ENCODE results near the gene KAT7. TPM values are rescaled to one million over a fixed set of nuclear protein-coding genes. Genes with fewer than 3 reads are reported as not detected.

The KAT7 gene
- total RNA-seq, 4 donors from 2014 or later, result 22.8 to 42.8 (median 33.3) TPM

DNA sequence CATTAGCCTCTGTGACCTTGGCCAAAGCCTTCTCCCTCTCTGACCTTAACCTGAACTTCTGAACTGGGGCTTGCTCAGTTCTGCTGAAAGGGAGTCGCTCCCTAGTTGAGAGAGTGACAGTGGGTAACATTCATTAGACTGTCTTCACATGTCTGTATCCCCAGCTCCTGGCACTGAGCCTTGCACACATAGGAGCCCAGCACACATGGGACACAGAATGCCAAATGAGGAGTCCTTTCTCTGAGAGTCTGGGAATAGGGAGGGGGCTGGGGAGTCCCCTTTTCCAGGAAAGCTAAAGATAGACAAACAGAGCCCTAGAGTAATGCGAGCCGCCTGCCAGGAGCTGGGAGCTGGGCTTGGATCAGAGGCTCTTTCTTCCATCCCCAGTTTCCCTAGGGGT lies 56.8 kb downstream of the KAT7 start:
- no peak for TF ChIP-seq CTCF (IDR thresholded peaks at IDR 0.05; ENCODE audit: low read depth)

DNA sequence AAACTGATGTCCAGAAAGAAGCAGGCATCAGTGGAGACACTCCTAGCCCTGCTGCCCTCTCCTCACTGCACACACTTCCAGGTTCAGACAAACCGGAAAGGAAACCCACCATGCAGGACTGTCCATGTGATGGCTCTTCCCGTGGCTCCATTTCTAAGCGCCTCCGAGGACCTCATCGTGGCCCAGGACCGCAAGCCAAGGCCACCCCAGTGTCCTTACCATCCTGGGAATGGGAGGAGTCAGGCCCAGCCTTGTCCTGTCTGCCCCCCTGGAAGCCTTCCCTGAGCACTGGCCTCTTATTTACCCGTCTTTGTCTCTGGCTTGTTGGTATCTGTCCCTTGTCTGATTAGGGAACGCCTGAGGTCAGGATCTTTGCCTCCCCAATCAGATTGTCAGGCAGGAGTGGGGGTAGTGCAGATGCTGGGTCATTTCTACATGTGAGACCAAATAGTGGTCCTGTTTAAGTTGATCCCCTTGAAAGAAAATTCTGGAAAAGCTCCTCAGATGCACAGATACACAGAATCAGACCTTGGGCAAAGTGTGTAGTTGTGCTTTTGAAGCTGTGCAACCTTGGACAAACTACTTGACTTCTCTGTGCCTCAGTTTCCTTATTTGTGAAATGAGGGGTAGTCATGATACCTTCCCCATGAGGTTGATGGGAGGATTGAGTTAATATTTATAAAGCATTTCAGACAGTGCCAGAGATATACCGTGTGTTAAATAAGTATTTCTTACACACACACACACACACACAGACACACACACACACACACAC lies 58.6 kb downstream of the KAT7 start:
- TF ChIP-seq CTCF (IDR thresholded peaks at IDR 0.05; ENCODE audit: low read depth), result no peak

- TF ChIP-seq CTCF (IDR thresholded peaks at IDR 0.05; ENCODE audit: low read depth), result no peak
These were observed 59.6 kb downstream of the KAT7 start, which contains the start of gene TAC4 for GRCh38 chr17:49848019-49848473. Gene TAC4, minus strand, starts transcription at chr17:49848069. Its CDS starts 52 bp downstream, at chr17:49848017.

DNA sequence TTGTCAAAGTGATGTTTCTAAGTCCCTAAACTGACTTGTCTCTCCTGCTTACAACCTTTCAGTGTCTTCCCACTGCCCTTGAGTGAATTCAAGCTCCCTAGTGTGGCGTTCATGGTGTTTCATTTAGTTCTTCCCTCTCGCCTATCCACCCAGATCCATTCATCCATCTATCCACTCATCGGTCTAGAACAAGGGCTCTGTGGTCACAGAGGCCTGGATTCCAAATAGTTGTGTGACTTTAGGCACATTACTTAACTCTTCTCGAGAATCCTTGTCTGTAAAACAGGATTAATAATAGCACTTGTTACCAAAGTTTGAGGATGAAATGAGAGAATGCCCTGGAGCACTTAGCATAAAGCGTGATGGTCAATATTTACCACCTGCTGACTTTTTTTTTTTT lies 60.3 kb downstream of the KAT7 start:
- TF ChIP-seq CTCF (IDR thresholded peaks at IDR 0.05; ENCODE audit: low read depth), result no peak

- no peak for TF ChIP-seq CTCF (IDR thresholded peaks at IDR 0.05; ENCODE audit: low read depth)
These were observed 61.7 kb downstream of the KAT7 start for GRCh38 chr17:49850218-49850610.

DNA sequence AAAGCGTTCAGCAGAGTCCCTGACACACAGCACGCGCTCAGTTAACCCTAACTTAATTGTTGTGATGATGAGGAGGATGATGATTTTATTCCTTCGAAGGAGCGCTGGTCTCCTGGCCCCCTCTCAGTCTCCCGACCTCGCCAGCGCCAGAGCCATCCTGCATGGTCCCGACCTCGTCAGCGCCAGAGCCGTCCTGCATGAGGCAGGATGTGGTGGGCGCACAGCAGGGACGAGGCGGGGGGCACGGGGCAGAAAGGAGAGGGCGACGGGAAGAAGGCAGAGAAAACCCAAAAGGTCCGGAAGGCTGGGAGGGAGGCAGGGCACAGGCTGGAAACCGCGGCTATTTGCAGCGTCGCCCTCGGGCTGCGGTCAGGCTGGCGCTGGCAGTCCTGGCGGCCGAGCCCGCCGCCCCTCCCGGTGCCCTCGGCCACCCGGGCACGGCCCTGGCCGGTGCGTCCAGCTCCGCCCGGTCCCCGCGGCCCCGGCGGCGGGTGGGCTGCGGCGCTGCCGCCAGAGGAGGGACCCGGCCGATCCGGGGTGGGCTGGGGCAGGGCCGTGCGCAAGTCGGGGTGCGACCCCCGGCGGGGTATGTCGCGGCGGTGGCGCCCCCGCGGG lies 62.4 kb downstream of the KAT7 start:
- no peak for TF ChIP-seq CTCF (IDR thresholded peaks at IDR 0.05; ENCODE audit: low read depth)
